HS-27A (cell line): ENCODE measurements around the gene ELMO3.
A peak's percentile ranks its signal among the peaks of the same experiment; 100 is the strongest.

Source experiments
- DNase-seq: peaks from one replicate; pipeline ENCODE4 v3.0.0-alpha.2; 2012; ENCODE audit warnings: low read depth, missing footprints

ELMO3 gene

GRCh38 chr16:67182288-67182687 lies 16.6 kb upstream of the ELMO3 start:
- no peak for DNase-seq

GRCh38 chr16:67183284-67183626 lies 15.7 kb upstream of the ELMO3 start:
- no peak for DNase-seq

- peak; percentile 96 for DNase-seq
These were observed 15.1 kb upstream of the ELMO3 start, which contains the start of gene MATCAP1 for GRCh38 chr16:67183627-67184452. Gene MATCAP1 (minus strand): TSS chr16:67183963. CDS start chr16:67180610, 3,353 bp downstream.

GRCh38 chr16:67184453-67184994 lies 14.4 kb upstream of the ELMO3 start:
- DNase-seq = no peak

GRCh38 chr16:67184995-67185650 lies 13.8 kb upstream of the ELMO3 start:
- peak; percentile 62 for DNase-seq

- no peak for DNase-seq
These were observed 13.2 kb upstream of the ELMO3 start for GRCh38 chr16:67185651-67186134.

- peak; percentile 60 for DNase-seq
These were observed 12.4 kb upstream of the ELMO3 start for GRCh38 chr16:67186550-67186950.

GRCh38 chr16:67187175-67187890 lies 11.6 kb upstream of the ELMO3 start:
- no peak for DNase-seq

GRCh38 chr16:67188323-67188722 lies 10.6 kb upstream of the ELMO3 start:
- no peak for DNase-seq

- no peak for DNase-seq
These were observed 10.1 kb upstream of the ELMO3 start for GRCh38 chr16:67188798-67189197.

GRCh38 chr16:67190041-67190440 lies 8.9 kb upstream of the ELMO3 start, which contains the start of gene EXOC3L1:
Gene EXOC3L1 (minus strand): TSS chr16:67190136. CDS start chr16:67189676, 460 bp downstream.
- DNase-seq = no peak

- no peak for DNase-seq
These were observed 8.2 kb upstream of the ELMO3 start for GRCh38 chr16:67190448-67191399.

GRCh38 chr16:67191411-67191994 lies 7.4 kb upstream of the ELMO3 start:
- DNase-seq = no peak

GRCh38 chr16:67191995-67192681 lies 6.8 kb upstream of the ELMO3 start, which contains the start of gene E2F4:
Gene E2F4 (plus strand): TSS chr16:67192155. CDS start chr16:67192228, 73 bp downstream.
- DNase-seq = peak; percentile 82

GRCh38 chr16:67192781-67193361 lies 6.1 kb upstream of the ELMO3 start:
- DNase-seq = no peak

- DNase-seq = no peak
These were observed 5.4 kb upstream of the ELMO3 start for GRCh38 chr16:67193536-67193935.

GRCh38 chr16:67194260-67194659 lies 4.7 kb upstream of the ELMO3 start:
- no peak for DNase-seq

GRCh38 chr16:67195676-67196075 lies 3.3 kb upstream of the ELMO3 start:
- no peak for DNase-seq

GRCh38 chr16:67196881-67197280 lies 2.0 kb upstream of the ELMO3 start:
- no peak for DNase-seq

- no peak for DNase-seq
These were observed 1.2 kb upstream of the ELMO3 start for GRCh38 chr16:67197704-67198103.
